Psoas muscle (tissue), 8 donors: ENCODE results near the gene PIK3CG. TPM values are rescaled to one million over a fixed set of nuclear protein-coding genes. Genes with fewer than 3 reads are reported as not detected.

Experiments
- ATAC-seq, 4 donors: fragments of 200-7000 bp; cut with Tn5 transposase; one replicate each; pipeline ENCODE4 v1.9.1; 2020; ENCODE audit warnings: moderate library complexity in 3 of 4, mild to moderate bottlenecking in 2 of 4
- DNase-seq, 2 donors: peaks; one replicate each; pipeline ENCODE4 v3.0.0-alpha.2; 2020
- H3K27ac ChIP-seq: fragments of 200-600 bp; one replicate; pipeline ENCODE4 v1.8.0; 2022
- H3K27me3 ChIP-seq, 3 donors: fragments of 200-600 bp in 1 of 3; one replicate each; pipeline versions ENCODE4 v1.6.1 to v1.8.0; 2013 to 2022; ENCODE audit warnings: low read length in 2 of 3, mild to moderate bottlenecking in 2 of 3, moderate library complexity in 1 of 3; ENCODE audit not compliant: insufficient read depth in 3 of 3
- H3K36me3 ChIP-seq, 2 donors: fragments of 200-600 bp in 1 of 2; one replicate each; pipeline versions ENCODE4 v1.6.1 to v1.8.0; 2013 to 2022; ENCODE audit warnings: low read depth in 1 of 2, mild to moderate bottlenecking in 1 of 2, moderate library complexity in 1 of 2; ENCODE audit not compliant: insufficient read depth in 1 of 2
- H3K4me1 ChIP-seq: fragments of 200-600 bp; one replicate; pipeline ENCODE4 v1.8.0; 2022
- H3K4me3 ChIP-seq: fragments of 200-600 bp; one replicate; pipeline ENCODE4 v1.8.0; 2022; ENCODE audit warnings: mild to moderate bottlenecking
- H3K9me3 ChIP-seq: fragments of 200-600 bp; one replicate; pipeline ENCODE4 v1.8.0; 2022
- WGBS, 3 donors: extraction: QIAGEN DNeasy Blood & Tissue Kit; methylation state at CpG; one replicate each; pipeline versions ENCODE4 v1.1.6 to v1.1.7; 2013; 5-methylcytosine and 5-hydroxymethylcytosine counted together
- intact Hi-C, 2 donors: fragments of 100-400 bp; cut with DNase I; formaldehyde crosslinking; loops; one replicate each; pipeline versions ENCODE4 v1.11.0 to v1.14.2; 2022
- polyA plus RNA-seq, 3 donors: library from polyadenylated mRNA; stranded (reverse); fragments of 200-250 nt; gene quantifications; one replicate each; pipeline ENCODE4 v1.2.3, GENCODE V29; 2013
- total RNA-seq, 4 donors: library from RNA; stranded (reverse); fragmentation: NEBNext Ultra II Directional in 2 of 4; extraction: Animal tissue kit (Norgen Biotek cat#: 25700) in 2 of 4; gene quantifications; one replicate each; pipeline versions ENCODE4 v1.2.1 to v1.2.4, GENCODE V29; 2021 to 2023
- TF ChIP-seq, protein P1 (sequence below): fragments of 200-600 bp; IDR thresholded peaks from one replicate; pipeline ENCODE4 v1.8.0; 2022; ENCODE audit warnings: antibody characterized with exemption
- donor health status: healthy with polysubstance abuse.
- donor health status: DM: no; HTN: no; CAD: no; lungs with moderate emphysema.
- donor health status: Bipolar disorder and iron deficiency.
- donor health status: healthy.
- donor health status: DM: yes; HTN: yes; CAD: no.
- donor health status: DM: no; HTN: no; CAD: no.
- donor health status: DM: no; HTN: no; CAD: no.
- donor health status: DM: yes; HTN: yes; CAD: no.

The PIK3CG gene
- total and polyA plus RNA-seq, 7 donors = 0.13 to 1.6 (median 0.74) TPM

DNA sequence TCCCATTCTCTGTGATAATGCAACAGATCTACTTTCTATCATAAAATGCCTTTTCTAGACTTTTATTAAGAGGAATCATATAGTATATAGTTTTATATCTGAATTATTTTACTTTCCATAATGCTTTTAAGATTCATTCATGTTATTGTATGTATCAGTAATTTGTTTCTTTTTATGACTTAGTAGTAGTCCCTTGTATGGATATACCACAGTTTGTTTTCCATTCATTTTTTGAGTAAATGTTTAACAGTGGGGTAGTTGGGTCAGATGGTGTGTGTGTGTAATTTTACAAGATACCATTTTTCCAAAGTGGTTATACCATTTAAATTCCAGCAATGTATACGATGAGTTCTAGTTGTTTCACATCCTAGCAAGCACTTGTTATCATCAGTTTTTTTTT is 10.4 kb downstream of the PIK3CG start:
- TF ChIP-seq, protein P1, sequence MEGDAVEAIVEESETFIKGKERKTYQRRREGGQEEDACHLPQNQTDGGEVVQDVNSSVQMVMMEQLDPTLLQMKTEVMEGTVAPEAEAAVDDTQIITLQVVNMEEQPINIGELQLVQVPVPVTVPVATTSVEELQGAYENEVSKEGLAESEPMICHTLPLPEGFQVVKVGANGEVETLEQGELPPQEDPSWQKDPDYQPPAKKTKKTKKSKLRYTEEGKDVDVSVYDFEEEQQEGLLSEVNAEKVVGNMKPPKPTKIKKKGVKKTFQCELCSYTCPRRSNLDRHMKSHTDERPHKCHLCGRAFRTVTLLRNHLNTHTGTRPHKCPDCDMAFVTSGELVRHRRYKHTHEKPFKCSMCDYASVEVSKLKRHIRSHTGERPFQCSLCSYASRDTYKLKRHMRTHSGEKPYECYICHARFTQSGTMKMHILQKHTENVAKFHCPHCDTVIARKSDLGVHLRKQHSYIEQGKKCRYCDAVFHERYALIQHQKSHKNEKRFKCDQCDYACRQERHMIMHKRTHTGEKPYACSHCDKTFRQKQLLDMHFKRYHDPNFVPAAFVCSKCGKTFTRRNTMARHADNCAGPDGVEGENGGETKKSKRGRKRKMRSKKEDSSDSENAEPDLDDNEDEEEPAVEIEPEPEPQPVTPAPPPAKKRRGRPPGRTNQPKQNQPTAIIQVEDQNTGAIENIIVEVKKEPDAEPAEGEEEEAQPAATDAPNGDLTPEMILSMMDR = no peak
- Histone ChIP-seq H3K9me3 (no peaks in the 10 kb centered on the region), H3K4me1 (no peaks in the 10 kb centered on the region), H3K27ac (no peak overlapping the region), H3K4me3 (no peak overlapping the region), H3K36me3 (no peaks in the 10 kb centered on the region), H3K27me3 (no peaks in the 10 kb centered on the region)
- intact Hi-C loops = no loop called here
- ATAC-seq (no peak), DNase-seq (no peak)
- 95 to 100% (median 100%) methylated on average over 1 of the region's 1 CpG for WGBS, 3 donors

DNA sequence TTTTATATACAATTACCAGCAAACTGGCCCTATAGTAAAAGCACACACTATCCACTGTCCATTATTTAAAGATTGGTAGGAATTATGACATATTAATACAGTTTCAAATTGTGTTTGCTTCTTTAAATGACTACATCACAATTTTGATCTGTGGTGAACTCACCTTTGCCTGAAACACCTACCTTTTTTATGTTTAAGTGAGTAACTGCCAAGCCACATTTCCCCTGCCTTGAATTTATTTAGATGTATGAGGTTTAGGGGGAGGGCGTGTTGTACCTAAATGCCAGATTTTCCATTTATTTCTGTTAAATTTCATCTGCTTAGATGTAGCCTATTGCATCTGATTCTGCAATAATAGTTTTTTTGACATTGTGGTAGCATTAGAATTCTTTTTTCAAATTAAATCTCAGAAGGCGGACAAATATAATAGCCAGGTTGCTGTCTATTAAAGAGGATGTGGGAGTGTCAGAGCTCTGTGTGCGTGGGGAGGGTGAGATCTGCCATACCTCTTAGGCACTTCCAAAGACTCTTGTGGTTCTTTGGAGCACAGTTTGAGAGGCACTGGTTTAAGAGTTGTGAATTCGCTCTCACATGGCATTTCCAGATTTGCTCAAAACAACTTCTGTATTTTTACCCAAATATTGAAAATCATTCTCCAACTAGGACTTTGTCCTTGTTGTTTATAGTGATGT is 13.8 kb downstream of the PIK3CG start:
- DNase-seq (no peak), ATAC-seq (no peak)
- Histone ChIP-seq H3K27me3 (no peaks in the 10 kb centered on the region), H3K27ac (no peak overlapping the region), H3K9me3 (no peaks in the 10 kb centered on the region), H3K4me1 (no peaks in the 10 kb centered on the region), H3K36me3 (no peaks in the 10 kb centered on the region), H3K4me3 (no peak overlapping the region)
- 85 to 90% (median 88%) methylated on average over 4 of the region's 4 CpGs for WGBS, 3 donors
- intact Hi-C loops = no loop called here
- TF ChIP-seq, protein P1 = no peak

DNA sequence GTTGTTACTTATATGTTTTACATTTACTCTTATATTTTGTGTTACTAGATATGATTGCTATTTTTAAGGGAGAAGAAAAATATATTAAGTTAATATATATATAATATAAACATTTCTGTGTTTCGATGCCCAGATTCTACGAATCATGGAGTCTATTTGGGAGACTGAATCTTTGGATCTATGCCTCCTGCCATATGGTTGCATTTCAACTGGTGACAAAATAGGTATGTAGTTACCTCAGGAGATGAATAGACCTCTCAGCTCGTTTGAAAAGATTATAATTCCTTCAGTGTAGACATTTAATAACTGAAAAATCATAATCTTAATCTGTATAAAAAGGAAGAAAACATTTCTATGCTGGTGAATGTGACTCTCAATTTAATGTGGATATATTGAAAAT is 16.9 kb downstream of the PIK3CG start:
- H3K4me1 ChIP-seq = no peaks in the 10 kb centered on the region
- no peak overlapping the region for H3K27ac ChIP-seq
- H3K36me3 ChIP-seq = no peaks in the 10 kb centered on the region
- TF ChIP-seq, protein P1 = no peak
- DNase-seq (no peak), ATAC-seq (no peak)
- WGBS, 3 donors = 65 to 74% (median 66%) methylated on average over 3 of the region's 3 CpGs
- intact Hi-C loops = loop anchor here in 1 of 2 donors (2.0 kb wide), 1 partner anchor 51 kb away; no protein-coding TSS in a partner anchor
- no peaks in the 10 kb centered on the region for H3K27me3 ChIP-seq
- H3K9me3 ChIP-seq = no peaks in the 10 kb centered on the region
- no peak overlapping the region for H3K4me3 ChIP-seq

DNA sequence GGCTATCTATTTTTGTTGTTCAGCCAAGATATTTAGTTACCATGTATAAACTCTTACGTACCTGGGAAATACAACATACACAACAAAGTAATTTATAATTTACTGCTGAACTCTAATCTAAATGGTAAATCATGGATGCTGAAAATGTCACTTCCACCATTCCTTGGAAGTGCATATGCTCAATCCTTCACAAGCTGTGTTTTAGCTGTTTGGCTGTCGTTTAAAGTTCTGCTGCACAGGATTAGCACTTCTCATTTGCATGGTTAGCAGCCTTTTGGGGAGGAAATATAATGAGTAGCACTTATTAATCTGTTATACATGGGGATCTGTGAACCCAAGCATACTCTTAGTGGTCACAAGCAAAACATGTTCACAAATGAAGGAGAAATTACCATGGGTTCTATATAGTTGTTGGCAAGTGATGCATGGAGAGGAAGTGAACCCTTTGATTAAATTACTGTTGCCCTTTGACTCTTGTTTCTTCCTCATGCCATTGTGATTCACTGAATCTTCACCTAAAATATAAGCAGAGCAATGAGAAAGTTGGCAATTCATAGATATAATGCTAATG is 18.5 kb downstream of the PIK3CG start:
- no peak for DNase-seq
- Histone ChIP-seq H3K27me3 (no peaks in the 10 kb centered on the region), H3K9me3 (no peaks in the 10 kb centered on the region), H3K36me3 (no peaks in the 10 kb centered on the region), H3K4me3 (no peak overlapping the region), H3K27ac (no peak overlapping the region), H3K4me1 (no peaks in the 10 kb centered on the region)
- intact Hi-C loops = no loop called here
- ATAC-seq = no peak
- 19 to 42% (median 28%) methylated on average over 2 of the region's 2 CpGs for WGBS, 3 donors
- TF ChIP-seq, protein P1 = no peak
